Right lobe of liver (tissue), 6 donors: Measurements from ENCODE around the gene PSEN2. TPM values are rescaled to one million over a fixed set of nuclear protein-coding genes. Genes with fewer than 3 reads are reported as not detected.
A peak's percentile ranks its signal among the peaks of the same experiment; 100 is the strongest.

ENCODE experiments used
- ATAC-seq, 4 donors: fragments of 200-7000 bp; cut with Tn5 transposase; one replicate each; pipeline ENCODE4 v1.9.1; 2020; ENCODE audit warnings: mild to moderate bottlenecking in 4 of 4, moderate library complexity in 4 of 4
- DNase-seq, 3 donors: peaks; one replicate each; pipeline ENCODE4 v3.0.0-alpha.2; 2020
- H3K27ac ChIP-seq, 3 donors: fragments of 200-600 bp; one replicate each; pipeline ENCODE4 v1.8.0; 2022
- H3K27me3 ChIP-seq, 2 donors: fragments of 200-600 bp; one replicate each; pipeline ENCODE4 v1.8.0; 2022
- H3K36me3 ChIP-seq, 4 donors: fragments of 200-600 bp; sonication (generic) in 1 of 4; one replicate each; pipeline versions ENCODE4 v1.5.1 to v1.8.0; 2017 to 2022; ENCODE audit warnings: control low read depth in 1 of 4
- H3K4me1 ChIP-seq, 4 donors: fragments of 200-600 bp; sonication (generic) in 1 of 4; one replicate each; pipeline versions ENCODE4 v1.5.1 to v1.8.0; 2017 to 2022; ENCODE audit warnings: control low read depth in 1 of 4
- H3K4me3 ChIP-seq, 3 donors: fragments of 200-600 bp; one replicate each; pipeline ENCODE4 v1.8.0; 2022
- H3K9me3 ChIP-seq, 4 donors: fragments of 200-600 bp; sonication (generic) in 1 of 4; one replicate each; pipeline versions ENCODE4 v1.5.1 to v1.8.0; 2017 to 2022; ENCODE audit warnings: control low read depth in 1 of 4
- POLR2A ChIP-seq: fragments of 450-650 bp; IDR thresholded peaks from one replicate; pipeline ENCODE4 v1.6.1; 2017; ENCODE audit warnings: antibody characterized with exemption, mild to moderate bottlenecking
- WGBS: methylation state at CpG from one replicate; pipeline ENCODE4 v1.1.6; 2018; ENCODE audit warnings: low coverage, low lambda C conversion rate; ENCODE audit not compliant: insufficient coverage; ENCODE audit errors: missing lambda C conversion rate; 5-methylcytosine and 5-hydroxymethylcytosine counted together
- intact Hi-C, 2 donors: fragments of 100-400 bp; cut with DNase I; formaldehyde crosslinking; loops; one replicate each; pipeline versions ENCODE4 v1.11.2 to v1.14.1; 2022
- total RNA-seq, 6 experiments: library from RNA; depleted of rRNA in 2 of 6; stranded (reverse); fragments of >200 nt in 2 of 6; fragmentation: NEBNext Ultra II Directional in 3 of 6; extraction: Animal tissue kit (Norgen Biotek cat#: 25700) in 3 of 6; gene quantifications; one replicate each; pipeline versions ENCODE4 v1.1.0 to v1.2.4, GENCODE V29; 2016 to 2023
- TF ChIP-seq, protein P1 (sequence below), 4 donors: fragments of 200-600 bp in 3 of 4; fragments of 450-650 bp in 1 of 4; IDR thresholded peaks; one replicate each; pipeline versions ENCODE4 v1.5.1 to v1.8.0; 2016 to 2022; ENCODE audit warnings: antibody characterized with exemption in 4 of 4, mild to moderate bottlenecking in 2 of 4
- donor health status: DM: no; HTN: yes; CAD: no.
- donor health status: DM: no; HTN: no; CAD: no.
- donor health status: DM: no; HTN: no; CAD: no.
- donor health status: DM: no; HTN: yes; CAD: no.
- donor health status: DM: no; HTN: yes; CAD: no.

The PSEN2 gene
- total RNA-seq, 6 experiments from 2014 or later = 11.8 to 22.7 (median 15.7) TPM

GRCh38 chr1:226886122-226886901 lies 15.9 kb downstream of the PSEN2 start:
- no peaks in the 10 kb centered on the region for H3K9me3 ChIP-seq
- no peak overlapping the region for H3K4me3 ChIP-seq
- H3K4me1 ChIP-seq = peaks cover 0 to 16% (median 8%) of the 10 kb centered on the region in 4 donors
- H3K27me3 ChIP-seq = no peaks in the 10 kb centered on the region
- WGBS = 47% methylated on average over 4 of the region's 9 CpGs
- no peak overlapping the region for H3K27ac ChIP-seq
- ATAC-seq (no peak), DNase-seq (peak in 1 of 3 donors; percentile 35)
- TF ChIP-seq POLR2A = no peak
- TF ChIP-seq, protein P1, sequence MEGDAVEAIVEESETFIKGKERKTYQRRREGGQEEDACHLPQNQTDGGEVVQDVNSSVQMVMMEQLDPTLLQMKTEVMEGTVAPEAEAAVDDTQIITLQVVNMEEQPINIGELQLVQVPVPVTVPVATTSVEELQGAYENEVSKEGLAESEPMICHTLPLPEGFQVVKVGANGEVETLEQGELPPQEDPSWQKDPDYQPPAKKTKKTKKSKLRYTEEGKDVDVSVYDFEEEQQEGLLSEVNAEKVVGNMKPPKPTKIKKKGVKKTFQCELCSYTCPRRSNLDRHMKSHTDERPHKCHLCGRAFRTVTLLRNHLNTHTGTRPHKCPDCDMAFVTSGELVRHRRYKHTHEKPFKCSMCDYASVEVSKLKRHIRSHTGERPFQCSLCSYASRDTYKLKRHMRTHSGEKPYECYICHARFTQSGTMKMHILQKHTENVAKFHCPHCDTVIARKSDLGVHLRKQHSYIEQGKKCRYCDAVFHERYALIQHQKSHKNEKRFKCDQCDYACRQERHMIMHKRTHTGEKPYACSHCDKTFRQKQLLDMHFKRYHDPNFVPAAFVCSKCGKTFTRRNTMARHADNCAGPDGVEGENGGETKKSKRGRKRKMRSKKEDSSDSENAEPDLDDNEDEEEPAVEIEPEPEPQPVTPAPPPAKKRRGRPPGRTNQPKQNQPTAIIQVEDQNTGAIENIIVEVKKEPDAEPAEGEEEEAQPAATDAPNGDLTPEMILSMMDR (IDR thresholded peaks at IDR 0.05) = no peak
- peaks cover 0 to 3% (median 1%) of the 10 kb centered on the region in 4 donors for H3K36me3 ChIP-seq
- intact Hi-C loops = no loop called here

DNA sequence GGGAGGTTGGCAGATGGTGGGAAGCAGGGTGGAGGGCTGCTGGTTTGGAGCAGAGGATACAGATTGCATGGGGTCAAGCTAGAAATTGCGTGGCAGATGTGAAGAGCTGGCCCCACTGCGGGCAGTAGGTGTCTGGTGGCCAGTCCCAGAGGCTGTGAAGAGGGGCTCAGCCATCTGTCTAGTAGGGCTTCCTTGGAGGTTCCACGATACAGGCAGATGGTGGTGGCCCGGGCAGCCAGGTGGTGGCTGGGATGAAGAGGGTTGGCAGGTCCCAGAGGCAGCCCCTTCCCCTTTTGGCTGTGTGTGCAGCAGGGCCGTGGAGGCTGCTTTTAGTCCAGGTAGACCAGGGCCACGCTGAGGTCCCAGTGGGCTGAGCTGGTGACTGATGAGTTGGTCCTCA lies 16.6 kb downstream of the PSEN2 start:
- no peaks in the 10 kb centered on the region for H3K27me3 ChIP-seq
- ATAC-seq (no peak), DNase-seq (peak in 1 of 3 donors; percentile 47)
- no CpG with 5 or more reads among the region's 6 CpGs for WGBS
- peaks cover 0 to 15% (median 7%) of the 10 kb centered on the region in 4 donors for H3K4me1 ChIP-seq
- no peak overlapping the region for H3K4me3 ChIP-seq
- H3K9me3 ChIP-seq = no peaks in the 10 kb centered on the region
- intact Hi-C loops = no loop called here
- H3K36me3 ChIP-seq = peaks cover 0 to 4% (median 1%) of the 10 kb centered on the region in 4 donors
- TF ChIP-seq POLR2A = no peak
- TF ChIP-seq, protein P1 (IDR thresholded peaks at IDR 0.05) = no peak
- H3K27ac ChIP-seq = no peak overlapping the region

GRCh38 chr1:226888021-226888420 lies 17.6 kb downstream of the PSEN2 start:
- Histone ChIP-seq H3K4me1 (peaks cover 0 to 7% (median 3%) of the 10 kb centered on the region in 4 donors), H3K27ac (no peak overlapping the region), H3K9me3 (no peaks in the 10 kb centered on the region), H3K4me3 (no peak overlapping the region), H3K27me3 (no peaks in the 10 kb centered on the region), H3K36me3 (peaks cover 0 to 4% (median 1%) of the 10 kb centered on the region in 4 donors)
- no peak for DNase-seq
- intact Hi-C loops = no loop called here
- no peak for ATAC-seq
- TF ChIP-seq, protein P1 (IDR thresholded peaks at IDR 0.05) = no peak
- TF ChIP-seq POLR2A = no peak
- WGBS = no CpG with 5 or more reads among the region's 8 CpGs

DNA sequence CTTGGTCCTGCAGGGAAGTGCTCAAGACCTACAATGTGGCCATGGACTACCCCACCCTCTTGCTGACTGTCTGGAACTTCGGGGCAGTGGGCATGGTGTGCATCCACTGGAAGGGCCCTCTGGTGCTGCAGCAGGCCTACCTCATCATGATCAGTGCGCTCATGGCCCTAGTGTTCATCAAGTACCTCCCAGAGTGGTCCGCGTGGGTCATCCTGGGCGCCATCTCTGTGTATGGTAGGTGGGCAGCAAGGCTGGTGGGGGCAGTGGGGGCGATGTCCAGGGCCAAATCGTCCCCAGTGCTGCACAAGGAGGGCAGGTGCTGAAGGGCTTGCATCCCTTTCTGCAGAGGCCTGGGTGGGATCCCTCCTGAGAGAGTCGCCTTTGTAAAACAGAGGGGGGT lies 18.4 kb downstream of the PSEN2 start:
- intact Hi-C loops = no loop called here
- no peak overlapping the region for H3K27ac ChIP-seq
- WGBS = 83% methylated on average over 1 of the region's 8 CpGs
- ATAC-seq (no peak), DNase-seq (peak in 1 of 3 donors; percentile 47)
- no peaks in the 10 kb centered on the region for H3K4me1 ChIP-seq
- H3K27me3 ChIP-seq = no peaks in the 10 kb centered on the region
- TF ChIP-seq, protein P1 (IDR thresholded peaks at IDR 0.05) = no peak
- TF ChIP-seq POLR2A = no peak
- H3K36me3 ChIP-seq = peaks cover 0 to 4% (median 1%) of the 10 kb centered on the region in 4 donors
- H3K4me3 ChIP-seq = no peak overlapping the region
- no peaks in the 10 kb centered on the region for H3K9me3 ChIP-seq
